ENCODE measurements around the gene ATP1B3. TPM values are rescaled to one million over a fixed set of nuclear protein-coding genes. Genes with fewer than 3 reads are reported as not detected.

Gene ATP1B3
- total and polyA plus RNA-seq, 4 donors: 6.8 to 30.2 (median 11.3) TPM

- H3K4me1 ChIP-seq (ENCODE audit: control insufficient read depth in 4 of 4, insufficient read depth in 4 of 4, low read length in 3 of 4): no peaks in the 10 kb centered on the region
- WGBS: 97% methylated on average over 4 of the region's 4 CpGs
- no peak for DNase-seq (ENCODE audit: low spot score)
- H3K9me3 ChIP-seq (ENCODE audit: control insufficient read depth in 4 of 4, low read length in 3 of 4): no peaks in the 10 kb centered on the region
- H3K4me3 ChIP-seq (ENCODE audit: low read depth in 1 of 3, low read length in 3 of 3): no peak overlapping the region
- H3K36me3 ChIP-seq (ENCODE audit: control insufficient read depth in 4 of 4, insufficient read depth in 3 of 4, low read depth in 1 of 4, low read length in 3 of 4): peaks cover 0 to 2% (median 0%) of the 10 kb centered on the region in 4 donors
- H3K9ac ChIP-seq (ENCODE audit: low read depth in 1 of 2, low read length in 2 of 2): no peak overlapping the region
- no peak for TF ChIP-seq YY1 (IDR thresholded peaks at IDR 0.05)
- no peak for TF ChIP-seq FOXA1 (IDR thresholded peaks at IDR 0.05)
- TF ChIP-seq CTCF (IDR thresholded peaks at IDR 0.05; ENCODE audit: low read depth, low read length, missing input control): no peak
- TF ChIP-seq MAX (IDR thresholded peaks at IDR 0.05): no peak
- no peak for TF ChIP-seq EGR1 (IDR thresholded peaks at IDR 0.05; ENCODE audit: low read depth in 2 of 2)
- TF ChIP-seq GABPA (IDR thresholded peaks at IDR 0.05 in 1 of 2, conservative IDR thresholded peaks at IDR 0.05 in 1 of 2): no peak
- TF ChIP-seq HNF4A (conservative IDR thresholded peaks at IDR 0.05): no peak
- TF ChIP-seq TAF1 (conservative IDR thresholded peaks at IDR 0.05): no peak
- H3K27ac ChIP-seq (ENCODE audit: low read depth in 1 of 2, low read length in 2 of 2): no peak overlapping the region
- no peaks in the 10 kb centered on the region for H3K27me3 ChIP-seq (ENCODE audit: control insufficient read depth in 4 of 4, insufficient read depth in 4 of 4, low read length in 3 of 4)
These were observed 54.4 kb downstream of the ATP1B3 start for GRCh38 chr3:141930801-141931200.

GRCh38 chr3:141933421-141934300 is 57.2 kb downstream of the ATP1B3 start:
- Histone ChIP-seq H3K36me3 (ENCODE audit: control insufficient read depth in 4 of 4, insufficient read depth in 3 of 4, low read depth in 1 of 4, low read length in 3 of 4) (peaks cover 0 to 2% (median 0%) of the 10 kb centered on the region in 4 donors), H3K27me3 (ENCODE audit: control insufficient read depth in 4 of 4, insufficient read depth in 4 of 4, low read length in 3 of 4) (no peaks in the 10 kb centered on the region), H3K9me3 (ENCODE audit: control insufficient read depth in 4 of 4, low read length in 3 of 4) (no peaks in the 10 kb centered on the region), H3K27ac (ENCODE audit: low read depth in 1 of 2, low read length in 2 of 2) (no peak overlapping the region), H3K4me1 (ENCODE audit: control insufficient read depth in 4 of 4, insufficient read depth in 4 of 4, low read length in 3 of 4) (no peaks in the 10 kb centered on the region), H3K4me3 (ENCODE audit: low read depth in 1 of 3, low read length in 3 of 3) (no peak overlapping the region), H3K9ac (ENCODE audit: low read depth in 1 of 2, low read length in 2 of 2) (no peak overlapping the region)
- WGBS: 92% methylated on average over 16 of the region's 16 CpGs
- TF ChIP-seq HNF4G (IDR thresholded peaks at IDR 0.05) (no peak), NR2F2 (IDR thresholded peaks at IDR 0.05) (no peak), ZBTB33 (IDR thresholded peaks at IDR 0.05) (no peak), CTCF (IDR thresholded peaks at IDR 0.05; ENCODE audit: low read depth, low read length, missing input control) (no peak), RXRA (IDR thresholded peaks at IDR 0.05) (no peak), SP1 (IDR thresholded peaks at IDR 0.05) (no peak), HNF4A (conservative IDR thresholded peaks at IDR 0.05) (no peak), FOXA1 (IDR thresholded peaks at IDR 0.05) (no peak), RAD21 (IDR thresholded peaks at IDR 0.05) (no peak), EGR1 (IDR thresholded peaks at IDR 0.05; ENCODE audit: low read depth in 2 of 2) (no peak)
- TF ChIP-seq, protein P1, sequence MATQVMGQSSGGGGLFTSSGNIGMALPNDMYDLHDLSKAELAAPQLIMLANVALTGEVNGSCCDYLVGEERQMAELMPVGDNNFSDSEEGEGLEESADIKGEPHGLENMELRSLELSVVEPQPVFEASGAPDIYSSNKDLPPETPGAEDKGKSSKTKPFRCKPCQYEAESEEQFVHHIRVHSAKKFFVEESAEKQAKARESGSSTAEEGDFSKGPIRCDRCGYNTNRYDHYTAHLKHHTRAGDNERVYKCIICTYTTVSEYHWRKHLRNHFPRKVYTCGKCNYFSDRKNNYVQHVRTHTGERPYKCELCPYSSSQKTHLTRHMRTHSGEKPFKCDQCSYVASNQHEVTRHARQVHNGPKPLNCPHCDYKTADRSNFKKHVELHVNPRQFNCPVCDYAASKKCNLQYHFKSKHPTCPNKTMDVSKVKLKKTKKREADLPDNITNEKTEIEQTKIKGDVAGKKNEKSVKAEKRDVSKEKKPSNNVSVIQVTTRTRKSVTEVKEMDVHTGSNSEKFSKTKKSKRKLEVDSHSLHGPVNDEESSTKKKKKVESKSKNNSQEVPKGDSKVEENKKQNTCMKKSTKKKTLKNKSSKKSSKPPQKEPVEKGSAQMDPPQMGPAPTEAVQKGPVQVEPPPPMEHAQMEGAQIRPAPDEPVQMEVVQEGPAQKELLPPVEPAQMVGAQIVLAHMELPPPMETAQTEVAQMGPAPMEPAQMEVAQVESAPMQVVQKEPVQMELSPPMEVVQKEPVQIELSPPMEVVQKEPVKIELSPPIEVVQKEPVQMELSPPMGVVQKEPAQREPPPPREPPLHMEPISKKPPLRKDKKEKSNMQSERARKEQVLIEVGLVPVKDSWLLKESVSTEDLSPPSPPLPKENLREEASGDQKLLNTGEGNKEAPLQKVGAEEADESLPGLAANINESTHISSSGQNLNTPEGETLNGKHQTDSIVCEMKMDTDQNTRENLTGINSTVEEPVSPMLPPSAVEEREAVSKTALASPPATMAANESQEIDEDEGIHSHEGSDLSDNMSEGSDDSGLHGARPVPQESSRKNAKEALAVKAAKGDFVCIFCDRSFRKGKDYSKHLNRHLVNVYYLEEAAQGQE (IDR thresholded peaks at IDR 0.05): no peak
- no peak for DNase-seq (ENCODE audit: low spot score)

All from liver (tissue), 9 donors.